HEK293 (cell line): ENCODE measurements around the gene FOXP1.
A peak's percentile ranks its signal among the peaks of the same experiment; 100 is the strongest.

Experiments
- AEBP2 ChIP-seq: fragments of 450-650 bp; formaldehyde crosslinking; IDR thresholded peaks from 2 replicates; pipeline ENCODE4 v1.5.1; 2016; ENCODE audit warnings: missing biosample characterization, missing genetic modification characterization, borderline replicate concordance
- CTCF ChIP-seq: fragments of 450-650 bp; formaldehyde crosslinking; IDR thresholded peaks from 2 replicates; pipeline ENCODE4 v1.5.1; 2016; ENCODE audit warnings: missing biosample characterization, missing genetic modification characterization
- GLIS2 ChIP-seq: fragments of 450-650 bp; formaldehyde crosslinking; IDR thresholded peaks from 2 replicates; pipeline ENCODE4 v1.5.1; 2016; ENCODE audit warnings: missing biosample characterization, missing genetic modification characterization
- PATZ1 ChIP-seq: fragments of 450-650 bp; formaldehyde crosslinking; IDR thresholded peaks from 2 replicates; pipeline ENCODE4 v1.5.1; 2016; ENCODE audit warnings: missing biosample characterization, missing genetic modification characterization
- PRDM6 ChIP-seq: fragments of 450-650 bp; formaldehyde crosslinking; IDR thresholded peaks from 2 replicates; pipeline ENCODE4 v1.5.1; 2017; ENCODE audit warnings: missing biosample characterization, missing genetic modification characterization
- SALL2 ChIP-seq: fragments of 450-650 bp; formaldehyde crosslinking; IDR thresholded peaks from 2 replicates; pipeline ENCODE4 v1.5.0; 2017; ENCODE audit warnings: missing biosample characterization, mild to moderate bottlenecking, missing genetic modification characterization, borderline replicate concordance
- SCRT2 ChIP-seq: fragments of 450-650 bp; formaldehyde crosslinking; IDR thresholded peaks from 2 replicates; pipeline ENCODE4 v1.5.1; 2016; ENCODE audit warnings: missing biosample characterization, missing genetic modification characterization
- TCF7L2 ChIP-seq: IDR thresholded peaks from 2 replicates; pipeline ENCODE4 v1.6.1; 2011; ENCODE audit warnings: low read depth, mild to moderate bottlenecking, inconsistent platforms, low read length, moderate library complexity, borderline replicate concordance
- ZBTB44 ChIP-seq: fragments of 450-650 bp; IDR thresholded peaks from 2 replicates; pipeline ENCODE4 v1.5.1; 2018; ENCODE audit warnings: missing biosample characterization, mild to moderate bottlenecking, missing genetic modification characterization
- ZFP3 ChIP-seq: fragments of 450-650 bp; formaldehyde crosslinking; IDR thresholded peaks from 2 replicates; pipeline ENCODE4 v1.5.1; 2016; ENCODE audit warnings: low read depth, missing biosample characterization, missing genetic modification characterization
- ZNF114 ChIP-seq: fragments of 450-650 bp; formaldehyde crosslinking; IDR thresholded peaks from 2 replicates; pipeline ENCODE4 v1.5.0; 2017; ENCODE audit warnings: missing biosample characterization, missing genetic modification characterization
- ZNF16 ChIP-seq: fragments of 450-650 bp; formaldehyde crosslinking; IDR thresholded peaks from 2 replicates; pipeline ENCODE4 v1.5.1; 2016; ENCODE audit warnings: low read depth, missing biosample characterization, missing genetic modification characterization
- ZNF292 ChIP-seq: fragments of 450-650 bp; formaldehyde crosslinking; IDR thresholded peaks from 2 replicates; pipeline ENCODE4 v1.5.1; 2016; ENCODE audit warnings: low read depth, missing biosample characterization, missing genetic modification characterization, borderline replicate concordance
- ZNF398 ChIP-seq: fragments of 450-650 bp; formaldehyde crosslinking; IDR thresholded peaks from 2 replicates; pipeline ENCODE4 v1.5.1; 2017; ENCODE audit warnings: missing biosample characterization, missing genetic modification characterization
- ZNF416 ChIP-seq: fragments of 450-650 bp; formaldehyde crosslinking; IDR thresholded peaks from 2 replicates; pipeline ENCODE4 v1.5.1; 2016; ENCODE audit warnings: missing biosample characterization, missing genetic modification characterization
- ZNF48 ChIP-seq: fragments of 450-650 bp; formaldehyde crosslinking; IDR thresholded peaks from 2 replicates; pipeline ENCODE4 v1.5.1; 2016; ENCODE audit warnings: missing biosample characterization, missing genetic modification characterization
- ZNF518A ChIP-seq: fragments of 450-650 bp; formaldehyde crosslinking; conservative IDR thresholded peaks from 2 replicates; pipeline ENCODE4 v1.5.1; 2016; ENCODE audit warnings: low read depth, missing biosample characterization, missing genetic modification characterization
- ZNF580 ChIP-seq: fragments of 450-650 bp; formaldehyde crosslinking; IDR thresholded peaks from 2 replicates; pipeline ENCODE4 v1.5.1; 2016; ENCODE audit warnings: missing biosample characterization, missing genetic modification characterization
- ZSCAN16 ChIP-seq: fragments of 450-650 bp; formaldehyde crosslinking; IDR thresholded peaks from 2 replicates; pipeline ENCODE4 v1.5.1; 2016; ENCODE audit warnings: missing biosample characterization, missing genetic modification characterization

Gene FOXP1

GRCh38 chr3:71060536-71060935 is 523.0 kb downstream of the FOXP1 start (continued):
- TF ChIP-seq GLIS2 (no peak), ZNF416 (no peak), SCRT2 (tag by site-specific recombination) (no peak), ZSCAN16 (tag by site-specific recombination) (no peak), ZNF580 (tag by site-specific recombination) (no peak), ZNF518A (tag by site-specific recombination) (no peak), ZNF114 (no peak), PATZ1 (tag by site-specific recombination) (no peak), SALL2 (tag by site-specific recombination) (no peak), ZNF292 (no peak), ZNF16 (tag by site-specific recombination) (no peak), ZBTB44 (tag by site-specific recombination) (no peak), TCF7L2 (peak; percentile 68; the same call in 1 of the 2 replicates), CTCF (tag by site-specific recombination) (no peak), PRDM6 (peak; percentile 44; the same call in 1 of the 2 replicates), AEBP2 (tag by site-specific recombination) (no peak), ZFP3 (tag by site-specific recombination) (no peak), ZNF398 (tag by site-specific recombination) (no peak), ZNF48 (tag by site-specific recombination) (no peak)
